Upper lobe of right lung (tissue), 1 donor: Measurements from ENCODE around the gene PVR. TPM values are rescaled to one million over a fixed set of nuclear protein-coding genes. Genes with fewer than 3 reads are reported as not detected.

Source experiments
- ATAC-seq: fragments of 200-7000 bp; cut with Tn5 transposase; one replicate; pipeline ENCODE4 v1.9.1; 2020; ENCODE audit warnings: mild to moderate bottlenecking, moderate library complexity
- DNase-seq: peaks from one replicate; pipeline ENCODE4 v3.0.0-alpha.2; 2020
- H3K27ac ChIP-seq: fragments of 200-600 bp; one replicate; pipeline ENCODE4 v1.8.0; 2022
- H3K27me3 ChIP-seq: fragments of 200-600 bp; one replicate; pipeline ENCODE4 v1.8.0; 2022; ENCODE audit warnings: mild to moderate bottlenecking
- H3K36me3 ChIP-seq: fragments of 200-600 bp; one replicate; pipeline ENCODE4 v1.8.0; 2022
- H3K4me1 ChIP-seq: fragments of 200-600 bp; one replicate; pipeline ENCODE4 v1.8.0; 2022
- H3K4me3 ChIP-seq: fragments of 200-600 bp; one replicate; pipeline ENCODE4 v1.8.0; 2022; ENCODE audit warnings: mild to moderate bottlenecking
- H3K9me3 ChIP-seq: fragments of 200-600 bp; one replicate; pipeline ENCODE4 v1.8.0; 2022
- intact Hi-C: fragments of 100-400 bp; cut with DNase I; formaldehyde crosslinking; loops from one replicate; pipeline ENCODE4 v1.11.0; 2022
- total RNA-seq: library from RNA; stranded (reverse); fragmentation: NEBNext Ultra II Directional; extraction: Animal tissue kit (Norgen Biotek cat#: 25700); gene quantifications from one replicate; pipeline ENCODE4 v1.2.1, GENCODE V29; 2021
- TF ChIP-seq, protein P1 (sequence below): fragments of 200-600 bp; IDR thresholded peaks from one replicate; pipeline ENCODE4 v1.8.0; 2022; ENCODE audit warnings: antibody characterized with exemption
- donor health status: DM: no; HTN: yes; CAD: no; lungs with severe emphysema.

The PVR gene
- total RNA-seq, 1 donor from 2014 or later = 40.8 TPM

DNA sequence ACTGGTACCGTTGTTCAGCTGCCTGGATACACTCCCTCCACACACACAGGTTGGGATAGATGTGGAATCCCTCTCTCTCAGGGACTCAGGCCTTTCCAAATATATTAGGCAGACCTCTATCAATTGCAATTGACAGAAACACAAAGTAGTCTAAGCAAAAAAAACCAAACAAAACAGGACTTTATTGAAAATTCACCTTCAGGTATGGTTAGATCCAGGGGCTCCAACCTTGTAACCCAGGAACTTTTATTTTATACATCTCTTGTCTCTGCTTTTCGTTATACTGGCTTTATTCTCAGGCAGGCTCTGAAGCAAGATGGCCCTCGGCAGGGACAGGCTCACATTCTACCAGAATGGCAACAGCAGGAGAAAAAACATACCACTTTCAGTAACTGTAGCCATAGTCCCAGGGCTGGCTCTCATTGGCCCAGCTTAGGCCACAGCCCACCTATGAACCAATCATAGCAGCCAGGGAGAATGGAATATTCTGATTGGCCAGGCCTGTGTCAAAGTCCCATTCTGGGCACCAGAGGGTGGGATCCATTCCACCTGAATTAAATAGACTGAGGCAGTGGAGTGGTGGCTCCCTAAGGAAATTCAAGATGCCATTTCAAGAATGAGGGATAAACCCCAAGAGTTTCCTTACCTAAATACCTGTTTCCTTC is 14.5 kb downstream of the PVR start:
- TF ChIP-seq, protein P1, sequence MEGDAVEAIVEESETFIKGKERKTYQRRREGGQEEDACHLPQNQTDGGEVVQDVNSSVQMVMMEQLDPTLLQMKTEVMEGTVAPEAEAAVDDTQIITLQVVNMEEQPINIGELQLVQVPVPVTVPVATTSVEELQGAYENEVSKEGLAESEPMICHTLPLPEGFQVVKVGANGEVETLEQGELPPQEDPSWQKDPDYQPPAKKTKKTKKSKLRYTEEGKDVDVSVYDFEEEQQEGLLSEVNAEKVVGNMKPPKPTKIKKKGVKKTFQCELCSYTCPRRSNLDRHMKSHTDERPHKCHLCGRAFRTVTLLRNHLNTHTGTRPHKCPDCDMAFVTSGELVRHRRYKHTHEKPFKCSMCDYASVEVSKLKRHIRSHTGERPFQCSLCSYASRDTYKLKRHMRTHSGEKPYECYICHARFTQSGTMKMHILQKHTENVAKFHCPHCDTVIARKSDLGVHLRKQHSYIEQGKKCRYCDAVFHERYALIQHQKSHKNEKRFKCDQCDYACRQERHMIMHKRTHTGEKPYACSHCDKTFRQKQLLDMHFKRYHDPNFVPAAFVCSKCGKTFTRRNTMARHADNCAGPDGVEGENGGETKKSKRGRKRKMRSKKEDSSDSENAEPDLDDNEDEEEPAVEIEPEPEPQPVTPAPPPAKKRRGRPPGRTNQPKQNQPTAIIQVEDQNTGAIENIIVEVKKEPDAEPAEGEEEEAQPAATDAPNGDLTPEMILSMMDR = no peak
- intact Hi-C loops = loop anchor here (5.0 kb wide), 1 partner anchor 86 kb away; no protein-coding TSS in a partner anchor
- H3K27me3 ChIP-seq = no peaks in the 10 kb centered on the region
- ATAC-seq (no peak), DNase-seq (no peak)
- H3K36me3 ChIP-seq = peaks cover 84% of the 10 kb centered on the region
- H3K9me3 ChIP-seq = no peaks in the 10 kb centered on the region
- peaks cover 3% of the 10 kb centered on the region for H3K4me1 ChIP-seq
- H3K4me3 ChIP-seq = no peak overlapping the region
- H3K27ac ChIP-seq = no peak overlapping the region

DNA sequence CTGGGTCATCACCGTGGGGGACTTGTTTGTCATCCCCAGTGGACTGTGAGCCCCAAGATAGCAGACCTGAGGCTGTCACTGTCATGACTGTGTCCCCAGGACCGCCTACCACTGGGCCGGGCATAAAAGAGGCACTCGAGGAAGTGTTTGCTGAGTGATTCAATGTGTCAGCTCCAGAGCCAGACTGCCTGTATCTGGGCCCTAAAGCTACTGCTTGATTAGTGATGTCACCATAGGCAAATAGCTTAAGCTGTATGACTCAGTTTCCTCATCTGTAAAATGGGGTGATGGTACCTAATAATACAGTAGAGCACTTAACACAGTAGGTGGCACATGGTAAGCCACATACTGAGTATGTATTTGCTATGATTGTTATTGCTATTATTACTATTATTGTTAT is 16.4 kb downstream of the PVR start:
- Histone ChIP-seq H3K4me1 (peaks cover 3% of the 10 kb centered on the region), H3K4me3 (no peak overlapping the region), H3K9me3 (no peaks in the 10 kb centered on the region), H3K36me3 (peaks cover 77% of the 10 kb centered on the region), H3K27me3 (no peaks in the 10 kb centered on the region), H3K27ac (no peak overlapping the region)
- TF ChIP-seq, protein P1 = no peak
- DNase-seq (peak; percentile 76), ATAC-seq (peak; percentile 80)
- intact Hi-C loops = no loop called here

DNA sequence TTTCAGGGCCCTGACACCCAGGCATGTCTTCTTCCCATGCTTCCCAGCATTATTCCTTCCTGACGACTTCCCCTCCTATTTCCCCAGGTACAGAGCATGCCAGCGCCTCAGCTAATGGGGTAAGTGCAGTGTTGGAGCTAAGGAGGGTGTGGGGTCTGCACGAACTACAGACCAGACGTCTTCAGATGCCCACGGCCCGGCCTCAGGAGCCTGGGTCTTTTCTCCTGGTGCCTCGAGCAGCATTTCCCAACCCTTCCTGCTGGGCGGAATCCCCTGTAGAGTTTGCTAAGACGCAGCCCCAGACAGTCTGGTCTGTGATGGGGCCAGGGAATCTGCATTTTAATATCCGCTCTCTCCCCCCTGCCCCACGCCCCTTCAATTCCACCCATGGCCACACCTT is 17.5 kb downstream of the PVR start:
- peaks cover 66% of the 10 kb centered on the region for H3K36me3 ChIP-seq

DNA sequence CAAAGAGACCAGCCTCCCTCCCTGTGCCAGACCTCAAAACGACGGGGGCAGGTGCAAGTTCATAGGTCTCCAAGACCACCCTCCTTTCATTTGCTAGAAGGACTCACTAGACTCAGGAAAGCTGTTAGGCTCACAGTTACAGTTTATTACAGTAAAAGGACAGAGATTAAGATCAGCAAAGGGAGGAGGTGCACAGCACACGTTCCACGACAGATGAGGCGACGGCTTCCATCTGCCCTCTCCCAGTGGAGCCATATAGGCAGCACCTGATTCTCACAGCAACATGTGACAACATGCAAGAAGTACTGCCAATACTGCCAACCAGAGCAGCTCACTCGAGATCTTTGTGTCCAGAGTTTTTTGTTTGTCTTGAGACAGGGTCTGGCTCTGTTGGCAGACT is 18.2 kb downstream of the PVR start:
- TF ChIP-seq, protein P1 = no peak

More for the DNA sequence above, 17.5 kb downstream of the PVR start:
- intact Hi-C loops = no loop called here
- no peak overlapping the region for H3K4me3 ChIP-seq
- TF ChIP-seq, protein P1 = no peak
- ATAC-seq = no peak
- no peaks in the 10 kb centered on the region for H3K27me3 ChIP-seq
- H3K27ac ChIP-seq = no peak overlapping the region
- H3K4me1 ChIP-seq = peaks cover 3% of the 10 kb centered on the region
- no peaks in the 10 kb centered on the region for H3K9me3 ChIP-seq
- DNase-seq = no peak

DNA sequence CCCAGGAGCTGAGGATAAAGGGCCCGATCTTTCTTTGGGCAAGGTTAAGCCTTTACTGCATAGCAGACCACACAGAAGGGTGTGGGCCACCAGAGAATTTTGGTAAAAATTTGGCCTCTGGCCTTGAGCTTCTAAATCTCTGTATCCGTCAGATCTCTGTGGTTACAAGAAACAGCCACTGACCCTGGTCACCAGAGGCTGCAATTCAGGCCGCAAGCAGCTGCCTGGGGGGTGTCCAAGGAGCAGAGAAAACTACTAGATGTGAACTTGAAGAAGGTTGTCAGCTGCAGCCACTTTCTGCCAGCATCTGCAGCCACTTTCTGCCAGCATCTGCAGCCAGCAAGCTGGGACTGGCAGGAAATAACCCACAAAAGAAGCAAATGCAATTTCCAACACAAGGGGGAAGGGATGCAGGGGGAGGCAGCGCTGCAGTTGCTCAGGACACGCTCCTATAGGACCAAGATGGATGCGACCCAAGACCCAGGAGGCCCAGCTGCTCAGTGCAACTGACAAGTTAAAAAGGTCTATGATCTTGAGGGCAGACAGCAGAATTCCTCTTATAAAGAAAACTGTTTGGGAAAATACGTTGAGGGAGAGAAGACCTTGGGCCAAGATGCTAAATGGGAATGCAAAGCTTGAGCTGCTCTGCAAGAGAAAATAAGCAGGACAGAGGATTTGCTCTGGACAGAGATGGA is 19.1 kb downstream of the PVR start:
- H3K9me3 ChIP-seq = no peaks in the 10 kb centered on the region
- ATAC-seq = no peak
- H3K4me3 ChIP-seq = no peak overlapping the region
- peaks cover 58% of the 10 kb centered on the region for H3K36me3 ChIP-seq
- no peak for DNase-seq
- no peaks in the 10 kb centered on the region for H3K4me1 ChIP-seq
- H3K27me3 ChIP-seq = no peaks in the 10 kb centered on the region
- intact Hi-C loops = no loop called here
- TF ChIP-seq, protein P1 = no peak
- H3K27ac ChIP-seq = no peak overlapping the region

More for the DNA sequence above, 18.2 kb downstream of the PVR start:
- Histone ChIP-seq H3K27ac (no peak overlapping the region), H3K27me3 (no peaks in the 10 kb centered on the region), H3K9me3 (no peaks in the 10 kb centered on the region), H3K36me3 (peaks cover 63% of the 10 kb centered on the region), H3K4me3 (no peak overlapping the region), H3K4me1 (peaks cover 2% of the 10 kb centered on the region)
- no peak for DNase-seq
- intact Hi-C loops = no loop called here
- ATAC-seq = no peak
